ENCODE results near the gene XYLT1. TPM values are rescaled to one million over a fixed set of nuclear protein-coding genes. Genes with fewer than 3 reads are reported as not detected.

XYLT1 gene
- total and polyA plus RNA-seq, 7 donors: 0.67 to 2.5 (median 1.7) TPM

DNA sequence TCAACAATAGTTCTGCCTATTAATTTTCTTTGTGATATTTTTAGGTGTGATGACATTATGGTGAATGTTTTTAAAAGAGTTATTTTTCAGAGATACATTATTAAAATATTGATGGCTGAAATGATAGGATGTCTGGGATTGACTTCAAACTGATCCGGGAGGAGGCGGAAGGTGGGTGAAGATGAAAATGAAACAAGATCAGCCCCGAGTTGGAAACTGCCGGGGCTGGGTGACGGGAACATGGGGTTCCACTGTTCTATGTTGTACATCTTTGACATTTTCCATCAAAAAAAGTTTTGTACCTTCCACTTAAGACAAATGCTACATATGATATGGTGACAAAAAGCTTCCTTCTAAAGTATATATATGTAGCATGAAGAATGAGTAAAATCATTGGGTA, 336.9 kb downstream of the XYLT1 start:
- Histone ChIP-seq H3K4me3 (no peak overlapping the region), H3K36me3 (ENCODE audit: insufficient read depth in 1 of 2, low read depth in 1 of 2) (no peaks in the 10 kb centered on the region), H3K9me3 (no peaks in the 10 kb centered on the region), H3K27me3 (ENCODE audit: insufficient read depth in 3 of 3, low read length in 2 of 3) (peaks cover 0 to 2% (median 0%) of the 10 kb centered on the region in 3 donors), H3K27ac (no peak overlapping the region), H3K4me1 (no peaks in the 10 kb centered on the region)
- no peak for ATAC-seq
- DNase-seq: no peak
- WGBS, 3 donors: 94 to 97% (median 94%) methylated on average over 5 of the region's 5 CpGs
- intact Hi-C loops (cut with DNase I): no loop called here
- TF ChIP-seq CTCF (IDR thresholded peaks at IDR 0.05): no peak

- Histone ChIP-seq H3K27me3 (ENCODE audit: insufficient read depth in 3 of 3, low read length in 2 of 3) (peaks cover 0 to 2% (median 0%) of the 10 kb centered on the region in 3 donors), H3K9me3 (no peaks in the 10 kb centered on the region), H3K4me1 (no peaks in the 10 kb centered on the region), H3K27ac (no peak overlapping the region), H3K4me3 (no peak overlapping the region), H3K36me3 (ENCODE audit: insufficient read depth in 1 of 2, low read depth in 1 of 2) (no peaks in the 10 kb centered on the region)
- DNase-seq (no peak), ATAC-seq (no peak)
- intact Hi-C loops (cut with DNase I): no loop called here
- TF ChIP-seq CTCF (IDR thresholded peaks at IDR 0.05): no peak
- 88 to 91% (median 89%) methylated on average over 6 of the region's 6 CpGs for WGBS, 3 donors
These were observed 339.4 kb downstream of the XYLT1 start for GRCh38 chr16:17131351-17131750.

DNA sequence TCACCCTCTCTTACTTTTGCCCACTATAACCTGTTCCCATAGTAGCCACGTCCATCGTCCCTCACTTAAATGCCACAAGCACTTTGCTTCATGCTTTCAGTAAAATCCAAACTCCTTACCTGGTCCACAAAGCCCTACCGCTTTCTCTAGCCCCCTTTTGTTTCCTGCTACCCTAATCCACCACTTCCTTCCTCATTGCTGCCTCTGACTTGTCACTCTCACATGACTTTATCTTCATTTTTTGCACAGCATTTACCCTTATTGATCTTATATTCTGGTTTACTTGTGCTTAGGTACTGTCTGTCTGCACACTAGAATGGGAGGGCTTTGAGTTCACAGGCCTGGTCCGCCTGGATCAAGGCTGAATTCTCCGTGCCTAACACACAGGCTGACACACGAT, 340.0 kb downstream of the XYLT1 start:
- WGBS, 3 donors: 83 to 88% (median 87%) methylated on average over 6 of the region's 6 CpGs
- no peak for ATAC-seq
- Histone ChIP-seq H3K4me3 (no peak overlapping the region), H3K27me3 (ENCODE audit: insufficient read depth in 3 of 3, low read length in 2 of 3) (peaks cover 0 to 2% (median 0%) of the 10 kb centered on the region in 3 donors), H3K27ac (no peak overlapping the region), H3K4me1 (no peaks in the 10 kb centered on the region), H3K9me3 (no peaks in the 10 kb centered on the region), H3K36me3 (ENCODE audit: insufficient read depth in 1 of 2, low read depth in 1 of 2) (no peaks in the 10 kb centered on the region)
- intact Hi-C loops (cut with DNase I): no loop called here
- DNase-seq: no peak
- no peak for TF ChIP-seq CTCF (IDR thresholded peaks at IDR 0.05)

DNA sequence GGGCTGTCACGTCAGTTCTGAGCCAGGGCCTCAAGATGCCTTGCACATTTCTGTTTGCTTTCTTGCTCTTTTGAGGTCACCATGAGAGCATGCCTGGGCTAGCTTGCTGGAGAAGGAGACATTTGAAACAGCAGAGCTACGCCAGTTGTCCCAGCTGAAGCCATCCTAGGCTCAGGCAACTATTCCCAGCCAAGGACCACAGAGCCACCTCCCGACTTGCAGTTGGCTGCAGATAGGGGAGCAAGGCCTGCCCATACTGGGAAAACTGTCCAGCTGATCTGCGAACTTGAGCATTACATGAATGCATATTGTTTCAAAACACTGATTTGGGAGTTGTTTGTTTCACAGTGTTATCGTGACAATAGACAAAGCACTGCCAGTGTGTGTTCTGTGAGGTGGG, 340.8 kb downstream of the XYLT1 start:
- Histone ChIP-seq H3K9me3 (no peaks in the 10 kb centered on the region), H3K27me3 (ENCODE audit: insufficient read depth in 3 of 3, low read length in 2 of 3) (peaks cover 0 to 2% (median 0%) of the 10 kb centered on the region in 3 donors), H3K4me1 (no peaks in the 10 kb centered on the region), H3K36me3 (ENCODE audit: insufficient read depth in 1 of 2, low read depth in 1 of 2) (no peaks in the 10 kb centered on the region), H3K4me3 (no peak overlapping the region), H3K27ac (no peak overlapping the region)
- intact Hi-C loops (cut with DNase I): no loop called here
- no peak for TF ChIP-seq CTCF (IDR thresholded peaks at IDR 0.05)
- WGBS, 3 donors: 88 to 93% (median 91%) methylated on average over 5 of the region's 5 CpGs
- ATAC-seq: no peak
- no peak for DNase-seq

- no peak for ATAC-seq
- Histone ChIP-seq H3K9me3 (no peaks in the 10 kb centered on the region), H3K4me1 (no peaks in the 10 kb centered on the region), H3K27ac (no peak overlapping the region), H3K27me3 (ENCODE audit: insufficient read depth in 3 of 3, low read length in 2 of 3) (no peaks in the 10 kb centered on the region), H3K4me3 (no peak overlapping the region), H3K36me3 (ENCODE audit: insufficient read depth in 1 of 2, low read depth in 1 of 2) (no peaks in the 10 kb centered on the region)
- intact Hi-C loops (cut with DNase I): no loop called here
- WGBS, 3 donors: 79 to 85% (median 83%) methylated on average over 6 of the region's 6 CpGs
- no peak for TF ChIP-seq CTCF (IDR thresholded peaks at IDR 0.05)
- DNase-seq: no peak
These were observed 342.0 kb downstream of the XYLT1 start for GRCh38 chr16:17128791-17129190.

Measured in psoas muscle (tissue), 8 donors.